Stimulated activated CD8-positive, alpha-beta memory T cell treated with anti-CD3 and anti-CD28 coated beads, Interleukin-15, amount 100 ng/mL, for 48 hours (primary cell): ENCODE data around the gene MYT1.
"Not testable (repeated sequence)": the region's sequence is repeated elsewhere in the genome, so short reads cannot be mapped to it uniquely, and the experiment has no call there.

Experiments used
- DNase-seq, 2 donors: peaks; one replicate each; pipeline ENCODE4 v3.0.0-alpha.2; 2020; ENCODE audit warnings: low read depth in 2 of 2

Gene MYT1

DNA sequence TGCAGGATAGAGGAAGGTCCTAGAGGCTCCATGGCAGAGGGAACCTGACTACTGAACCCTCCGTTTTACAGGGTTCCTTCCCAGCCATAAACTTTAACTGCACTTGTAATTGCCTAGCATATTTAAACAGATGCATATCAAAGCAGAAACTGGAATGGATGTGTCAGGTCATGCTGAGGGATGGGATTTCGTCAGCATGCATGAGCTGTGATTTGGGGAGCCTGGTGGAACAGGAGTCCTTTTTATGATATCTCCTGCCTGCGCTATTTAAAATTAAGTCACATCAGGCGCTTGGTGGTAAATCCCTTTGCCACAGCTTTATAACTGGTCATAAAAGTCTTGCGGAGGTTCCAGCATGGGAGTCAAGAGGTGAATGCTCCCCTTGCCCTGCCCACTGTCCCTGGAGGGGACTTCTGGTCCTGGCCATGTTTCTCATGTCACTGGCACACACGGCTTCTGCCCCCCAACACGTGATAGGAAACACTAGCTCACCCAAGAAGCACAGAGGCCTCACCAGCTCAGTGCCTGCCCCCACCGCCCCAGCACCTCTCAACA, 65.3 kb downstream of the MYT1 start:
- no peak for DNase-seq

- no peak for DNase-seq
These were observed 66.4 kb downstream of the MYT1 start for GRCh38 chr20:64230461-64231145.

- no peak for DNase-seq
These were observed 67.6 kb downstream of the MYT1 start for GRCh38 chr20:64231621-64232550.

DNA sequence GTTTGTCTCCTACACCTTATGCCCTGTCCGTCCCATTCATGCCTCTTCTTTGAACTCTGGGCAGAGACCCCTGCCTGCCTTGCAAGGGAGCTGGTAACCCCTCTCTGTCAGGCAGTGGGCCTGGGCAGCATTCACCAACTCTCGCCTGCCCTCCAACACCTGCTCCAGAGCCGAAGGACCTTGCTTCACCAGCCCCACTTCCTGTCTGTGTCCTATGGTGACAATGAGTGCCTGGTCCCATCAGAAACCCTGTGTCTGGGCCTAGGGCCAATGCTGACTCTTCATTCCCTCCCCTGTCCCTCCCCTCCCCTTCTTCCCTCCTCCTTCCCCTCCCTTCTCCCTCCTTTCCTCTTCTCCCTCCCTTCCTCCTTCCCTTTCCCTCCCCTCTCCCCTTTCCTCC, 68.5 kb downstream of the MYT1 start:
- no peak for DNase-seq

DNA sequence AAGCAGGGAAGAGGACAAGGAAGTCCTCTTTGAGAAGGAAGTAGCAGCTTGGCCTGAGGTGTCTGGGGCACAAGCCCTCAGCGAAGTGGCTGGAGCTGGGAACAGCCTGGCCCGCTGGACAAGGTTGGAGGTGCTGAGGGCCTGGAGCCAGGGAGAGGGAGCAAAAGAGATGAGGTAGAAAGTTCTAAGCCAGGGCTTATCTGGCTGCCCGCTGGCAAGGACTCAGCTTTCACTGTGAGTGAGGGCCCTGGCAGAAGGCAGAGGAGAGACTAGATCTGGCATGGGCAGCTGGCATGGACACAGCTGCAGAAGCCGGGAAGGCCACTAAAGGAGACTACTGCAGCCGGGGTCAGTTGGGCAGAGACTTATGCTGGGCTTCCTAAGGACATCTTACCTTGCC, 69.5 kb downstream of the MYT1 start:
- DNase-seq = no peak

- no peak for DNase-seq
These were observed 70.1 kb downstream of the MYT1 start for GRCh38 chr20:64234291-64234791.

GRCh38 chr20:64234921-64235565, 70.8 kb downstream of the MYT1 start:
- not testable (repeated sequence) for DNase-seq

- DNase-seq = no peak
These were observed 72.2 kb downstream of the MYT1 start for GRCh38 chr20:64236137-64237088.

GRCh38 chr20:64237316-64237715, 73.1 kb downstream of the MYT1 start:
- no peak for DNase-seq

- no peak for DNase-seq
These were observed 74.0 kb downstream of the MYT1 start for GRCh38 chr20:64238115-64238825.

DNA sequence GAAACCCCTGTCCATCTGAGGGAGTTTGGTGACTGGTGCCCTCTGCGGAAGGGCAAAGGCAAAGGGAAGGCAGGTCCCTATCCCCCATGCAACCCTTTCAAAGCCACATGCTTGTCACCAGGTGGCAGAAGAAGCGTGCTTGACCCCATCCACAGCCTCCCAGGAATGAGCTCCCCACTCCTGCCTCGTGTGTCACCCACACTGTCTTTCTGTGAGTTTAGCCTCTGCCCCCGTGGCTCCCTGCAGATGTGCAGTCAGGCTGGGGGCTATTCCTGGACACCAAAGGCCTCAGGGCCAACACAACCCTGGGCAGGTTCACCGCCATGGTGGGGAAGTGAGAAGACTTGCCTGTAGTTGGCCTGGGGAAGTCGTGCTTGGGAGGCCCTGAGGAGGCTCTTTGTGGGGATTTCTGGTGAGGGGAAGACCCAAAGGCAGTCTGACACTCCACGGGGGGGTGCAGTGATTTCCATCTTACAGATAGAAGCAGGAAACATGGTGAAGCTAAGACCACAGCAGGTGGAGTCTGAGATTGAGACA, 74.7 kb downstream of the MYT1 start:
- DNase-seq = no peak

DNA sequence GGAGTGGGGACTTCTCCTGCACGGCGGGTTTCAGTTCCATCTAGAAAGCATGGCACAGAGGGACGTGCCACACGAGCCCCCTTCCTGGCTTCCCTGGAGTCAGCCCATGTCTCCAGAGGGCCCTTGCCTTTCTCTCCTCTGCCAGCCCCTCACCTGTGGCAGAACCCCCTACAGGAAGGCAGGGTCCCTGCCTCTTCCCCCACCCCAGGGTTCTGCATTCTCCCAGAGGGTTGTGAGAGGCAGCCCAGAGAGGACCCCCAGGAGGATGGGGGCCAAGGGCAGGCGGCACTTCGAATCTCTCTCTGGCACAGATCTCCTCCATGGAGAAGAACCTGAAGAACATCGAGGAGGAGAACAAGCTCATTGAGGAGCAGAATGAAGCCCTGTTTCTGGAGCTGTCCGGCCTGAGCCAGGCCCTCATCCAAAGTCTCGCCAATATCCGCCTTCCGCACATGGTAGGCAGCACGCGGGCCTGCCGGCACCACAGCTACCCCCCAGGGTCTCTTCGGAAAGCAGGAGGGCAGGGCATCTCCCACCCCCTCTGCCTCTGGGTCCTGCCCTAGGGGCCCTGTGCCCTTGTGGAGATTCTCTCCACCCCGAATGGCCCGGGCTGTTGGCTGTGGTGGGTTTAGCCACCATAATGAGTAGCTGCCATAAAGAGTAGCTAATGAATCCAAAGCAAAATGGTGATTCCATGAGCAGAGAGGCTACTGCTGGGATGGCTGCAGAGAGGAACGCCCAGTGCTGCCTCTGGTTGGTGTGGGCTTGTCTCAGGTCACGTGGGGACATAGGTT, 75.4 kb downstream of the MYT1 start:
- DNase-seq = no peak

DNA sequence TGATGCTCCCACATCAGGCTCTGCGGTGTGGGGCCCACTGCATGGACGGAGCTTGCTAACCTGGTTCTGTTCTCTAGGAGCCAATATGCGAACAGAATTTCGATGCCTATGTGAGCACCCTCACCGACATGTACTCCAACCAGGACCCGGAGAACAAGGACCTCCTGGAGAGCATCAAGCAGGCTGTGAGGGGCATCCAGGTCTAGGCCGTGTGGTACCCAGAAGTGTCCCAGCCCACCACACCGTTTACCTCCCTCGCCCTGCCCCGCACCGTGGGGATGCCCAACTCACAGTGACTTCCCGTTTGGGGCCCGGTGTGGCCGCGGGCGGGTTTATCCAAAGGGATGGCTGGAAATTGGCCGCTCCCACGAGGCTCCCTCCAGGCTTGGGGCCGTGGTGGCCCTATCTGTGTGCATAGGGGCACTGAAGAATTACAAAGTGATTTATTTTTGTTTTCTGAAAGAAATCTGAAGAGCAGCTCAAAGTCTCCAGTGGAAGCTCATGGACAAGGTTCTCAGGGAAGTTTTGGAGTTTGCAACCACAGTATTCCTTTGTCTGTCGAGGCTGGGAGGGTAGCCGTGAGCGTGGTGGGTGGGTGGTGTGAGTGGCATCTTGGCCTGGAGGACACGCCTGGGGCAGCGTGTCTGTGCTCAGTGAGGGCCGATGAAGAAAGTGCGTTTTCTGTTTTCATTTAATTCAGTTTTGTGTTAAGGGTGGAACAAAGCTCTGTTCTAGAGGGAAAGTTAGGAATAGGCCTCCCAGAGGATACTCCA, 76.2 kb downstream of the MYT1 start:
- DNase-seq = no peak

- no peak for DNase-seq
These were observed 76.8 kb downstream of the MYT1 start for GRCh38 chr20:64241061-64241460.

DNA sequence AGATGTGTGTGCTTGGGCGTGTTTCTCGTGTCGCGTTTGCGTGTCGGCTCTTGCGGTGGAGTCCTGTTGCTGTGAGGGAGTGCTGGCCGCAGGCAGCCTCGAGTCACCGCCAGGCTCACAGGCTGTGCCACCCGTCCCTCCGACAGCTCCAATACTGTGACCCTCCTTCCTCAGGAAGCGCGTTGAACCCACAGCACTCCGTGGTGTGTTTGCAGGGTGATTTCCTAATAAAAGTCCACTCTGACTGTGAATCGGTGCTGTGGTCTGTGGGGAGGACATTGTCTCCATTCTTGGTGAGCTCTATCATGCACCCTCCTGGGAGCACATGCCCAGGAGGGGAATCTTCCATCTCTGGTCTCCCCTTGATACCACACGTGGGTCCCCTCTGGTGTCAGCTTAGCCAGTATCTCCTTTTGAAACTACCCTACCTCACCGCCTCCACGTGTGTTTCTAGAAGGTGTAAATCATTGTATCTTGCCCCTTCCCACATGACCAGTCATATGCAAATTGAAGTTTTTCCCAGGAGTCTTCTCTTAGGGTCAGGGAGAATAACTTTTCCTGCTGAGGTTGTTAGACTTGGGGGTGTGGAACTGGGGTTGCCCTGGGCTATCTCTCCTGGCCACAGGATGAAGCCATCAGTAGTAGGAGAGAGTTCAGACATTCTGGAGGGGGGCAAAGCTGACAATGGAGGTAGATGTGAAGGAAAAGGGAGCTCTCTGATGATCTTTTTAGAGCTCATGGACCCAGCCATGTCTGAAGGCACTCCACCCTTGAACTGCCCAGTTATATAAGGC, 77.9 kb downstream of the MYT1 start:
- no peak for DNase-seq

GRCh38 chr20:64242797-64243475, 78.7 kb downstream of the MYT1 start:
- DNase-seq = no peak

- DNase-seq = no peak
These were observed 80.1 kb downstream of the MYT1 start for GRCh38 chr20:64244281-64244805.
